Neural cell (in vitro differentiated cells): ENCODE measurements around the gene NOP56. TPM values are rescaled to one million over a fixed set of nuclear protein-coding genes. Genes with fewer than 3 reads are reported as not detected.

Experiments used
- H2AFZ ChIP-seq: fragments of 200-600, 300-800 bp; sonication (generic), shearing (Covaris generic); 2 replicates; pipeline ENCODE4 v1.6.0; 2014; ENCODE audit warnings: low read depth, mild to moderate bottlenecking, antibody characterized with exemption, low read length, moderate library complexity
- H3F3A ChIP-seq: fragments of 200-600 bp; shearing (Covaris generic); 2 replicates; pipeline ENCODE4 v1.6.1; 2016; ENCODE audit warnings: mild to moderate bottlenecking, moderate library complexity, mixed read lengths, antibody characterized with exemption, low read length; ENCODE audit not compliant: insufficient read depth, poor library complexity, severe bottlenecking
- H3K27ac ChIP-seq: fragments of 200-600, 300-800 bp; sonication (generic), shearing (Covaris generic); 2 replicates; pipeline ENCODE4 v1.5.1; 2014; ENCODE audit warnings: mild to moderate bottlenecking, low read length, moderate library complexity
- H3K27me3 ChIP-seq: fragments of 300-800, 200-600 bp; sonication (generic), shearing (Covaris generic); 2 replicates; pipeline ENCODE4 v1.6.0; 2014; ENCODE audit warnings: mild to moderate bottlenecking, low read depth, low read length, moderate library complexity; ENCODE audit not compliant: insufficient read depth
- H3K36me3 ChIP-seq: fragments of 300-800, 200-600 bp; sonication (generic), shearing (Covaris generic); 2 replicates; pipeline ENCODE4 v1.5.1; 2014; ENCODE audit warnings: mild to moderate bottlenecking, antibody characterized with exemption, low read length, moderate library complexity; ENCODE audit not compliant: insufficient read depth
- H3K4me2 ChIP-seq: fragments of 300-800, 200-600 bp; sonication (generic), shearing (Covaris generic); 2 replicates; pipeline ENCODE4 v1.6.0; 2014; ENCODE audit warnings: mild to moderate bottlenecking, low read length
- H3K4me3 ChIP-seq: fragments of 300-800, 200-600 bp; sonication (generic), shearing (Covaris generic); 2 replicates; pipeline ENCODE4 v1.5.1; 2014; ENCODE audit warnings: mild to moderate bottlenecking, low read length, moderate library complexity
- H3K79me2 ChIP-seq: fragments of 200-600 bp; shearing (Covaris generic); replicated peaks from 2 replicates; pipeline ENCODE4 v1.6.0; 2014; ENCODE audit warnings: mild to moderate bottlenecking, low read length, moderate library complexity; ENCODE audit not compliant: insufficient read depth
- H3K9ac ChIP-seq: fragments of 300-800, 200-600 bp; sonication (generic), shearing (Covaris generic); 2 replicates; pipeline ENCODE4 v1.6.1; 2016; ENCODE audit warnings: mild to moderate bottlenecking, low read length, mixed read lengths
- H3K9me2 ChIP-seq: fragments of 200-600 bp; shearing (Covaris generic); 2 replicates; pipeline ENCODE4 v1.6.1; 2016; ENCODE audit warnings: mild to moderate bottlenecking, low read length, mixed read lengths; ENCODE audit not compliant: insufficient read depth
- H3K9me3 ChIP-seq: fragments of 200-600, 300-800 bp; sonication (generic), shearing (Covaris generic); 2 replicates; pipeline ENCODE4 v1.6.1; 2016; ENCODE audit warnings: mild to moderate bottlenecking, mixed run types, low read length, moderate library complexity, mixed read lengths
- H4K20me1 ChIP-seq: fragments of 200-600 bp; shearing (Covaris generic); 2 replicates; pipeline ENCODE4 v1.6.1; 2016; ENCODE audit warnings: mild to moderate bottlenecking, mixed run types; ENCODE audit not compliant: insufficient read depth
- CTCF ChIP-seq: fragments of 450-650 bp; IDR thresholded peaks from 2 replicates; pipeline ENCODE4 v1.5.1; 2014; ENCODE audit warnings: antibody characterized with exemption, mild to moderate bottlenecking, moderate library complexity; ENCODE audit not compliant: poor library complexity, severe bottlenecking
- EP300 ChIP-seq: fragments of 450-650 bp; conservative IDR thresholded peaks from 2 replicates; pipeline ENCODE4 v1.6.1; 2014; ENCODE audit warnings: antibody characterized with exemption, mild to moderate bottlenecking, moderate library complexity; ENCODE audit not compliant: poor library complexity, severe bottlenecking
- EZH2 ChIP-seq: fragments of 200-600, 300-800 bp; shearing (Covaris generic), sonication (generic); IDR thresholded peaks from 2 replicates; pipeline ENCODE4 v1.6.1; 2014; ENCODE audit warnings: antibody characterized with exemption, low read length, borderline replicate concordance, mild to moderate bottlenecking; ENCODE audit not compliant: insufficient read depth, poor library complexity, severe bottlenecking
- MXI1 ChIP-seq: fragments of 450-650 bp; conservative IDR thresholded peaks from 2 replicates; pipeline ENCODE4 v1.6.1; 2014; ENCODE audit warnings: antibody characterized with exemption, mild to moderate bottlenecking; ENCODE audit not compliant: poor library complexity, severe bottlenecking
- POLR2AphosphoS5 ChIP-seq: IDR thresholded peaks from 2 replicates; pipeline ENCODE4 v1.6.1; 2012
- RAD21 ChIP-seq: fragments of 450-650 bp; conservative IDR thresholded peaks from 2 replicates; pipeline ENCODE4 v1.6.1; 2014; ENCODE audit warnings: antibody characterized with exemption, mild to moderate bottlenecking, moderate library complexity
- REST ChIP-seq: IDR thresholded peaks from 2 replicates; pipeline ENCODE4 v1.6.1; 2012; ENCODE audit warnings: borderline replicate concordance
- SMC3 ChIP-seq: fragments of 450-650 bp; conservative IDR thresholded peaks from 2 replicates; pipeline ENCODE4 v1.6.1; 2014; ENCODE audit warnings: antibody characterized with exemption, mild to moderate bottlenecking, moderate library complexity; ENCODE audit not compliant: poor library complexity
- TAF1 ChIP-seq: IDR thresholded peaks from 2 replicates; pipeline ENCODE4 v1.6.1; 2012; ENCODE audit warnings: low read depth
- polyA plus RNA-seq: library from polyadenylated mRNA; depleted of rRNA; stranded (reverse); fragments of >200 nt; gene quantifications from 2 replicates; pipeline ENCODE4 v1.2.3, GENCODE V29; 2014

NOP56 gene
- polyA plus RNA-seq, 1 donor from 2014 or later: 188 TPM

DNA sequence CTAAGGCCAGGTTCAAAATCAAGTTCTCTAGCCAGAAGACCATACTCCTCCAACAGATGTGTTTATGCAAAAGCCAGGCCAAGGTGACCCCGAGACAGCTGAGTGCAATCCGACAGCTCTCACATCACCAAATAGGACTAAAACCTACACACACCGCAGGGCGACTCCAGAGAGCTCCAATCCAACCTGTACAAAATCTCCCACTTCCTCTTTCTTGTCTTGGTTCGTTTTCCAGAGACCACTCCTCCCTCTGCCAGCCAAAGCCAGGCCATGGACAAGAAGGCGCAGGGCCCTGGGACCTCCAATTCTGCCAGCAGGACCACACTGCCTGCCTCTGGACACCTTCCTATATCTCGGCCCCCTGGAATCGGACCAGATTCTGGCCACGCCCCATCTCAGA is 11.5 kb upstream of the NOP56 start:
- Histone ChIP-seq H3K4me2 (no peak overlapping the region), H3K9me3 (no peaks in the 10 kb centered on the region), H3K27me3 (no peaks in the 10 kb centered on the region), H3K36me3 (no peaks in the 10 kb centered on the region), H3K4me3 (no peak overlapping the region), H3K27ac (no peak overlapping the region), H3K79me2 (no peaks in the 10 kb centered on the region), H3F3A (no peaks in the 10 kb centered on the region), H4K20me1 (no peaks in the 10 kb centered on the region), H3K9me2 (no peaks in the 10 kb centered on the region), H2AFZ (no peak overlapping the region), H3K9ac (no peak overlapping the region)
- TF ChIP-seq RAD21 (no peak), POLR2AphosphoS5 (no peak), CTCF (no peak), TAF1 (no peak), SMC3 (no peak), MXI1 (no peak), EZH2 (no peak), REST (no peak), EP300 (no peak)

DNA sequence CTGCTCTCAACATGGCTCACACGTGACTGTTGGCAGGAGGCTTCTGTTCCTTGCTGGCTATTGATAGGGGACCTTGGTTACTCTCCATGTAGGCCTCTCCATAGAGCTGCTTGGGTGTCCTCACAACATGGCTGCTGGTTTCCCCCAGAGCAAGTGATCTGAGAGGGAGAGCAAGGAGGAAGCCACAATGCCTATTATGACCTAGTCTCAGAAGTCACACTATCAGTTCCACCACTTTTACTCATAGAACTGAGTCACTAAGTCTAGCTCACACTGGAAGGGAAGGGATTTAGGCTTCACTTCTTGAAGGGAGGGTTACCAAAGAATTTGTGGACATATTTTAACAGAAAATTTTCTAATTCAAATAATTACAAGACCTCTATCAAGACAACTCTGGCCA is 8.7 kb upstream of the NOP56 start:
- Histone ChIP-seq H3K79me2 (no peaks in the 10 kb centered on the region), H2AFZ (no peak overlapping the region), H3K27me3 (no peaks in the 10 kb centered on the region), H3K9me2 (no peaks in the 10 kb centered on the region), H3K9me3 (no peaks in the 10 kb centered on the region), H3K9ac (no peak overlapping the region), H3K4me2 (no peak overlapping the region), H3F3A (no peaks in the 10 kb centered on the region), H4K20me1 (no peaks in the 10 kb centered on the region), H3K36me3 (no peaks in the 10 kb centered on the region), H3K27ac (no peak overlapping the region), H3K4me3 (no peak overlapping the region)
- no peak for TF ChIP-seq POLR2AphosphoS5
- TF ChIP-seq TAF1: no peak
- TF ChIP-seq EP300: no peak
- no peak for TF ChIP-seq REST
- TF ChIP-seq RAD21: no peak
- TF ChIP-seq CTCF: no peak
- TF ChIP-seq MXI1: no peak
- TF ChIP-seq EZH2: no peak
- no peak for TF ChIP-seq SMC3
